ENCODE measurements around the gene REV3L. TPM values are rescaled to one million over a fixed set of nuclear protein-coding genes. Genes with fewer than 3 reads are reported as not detected.

REV3L gene
- total and polyA plus RNA-seq, 2 of the 13 experiments (the other 11 are each of a cell fraction or from before 2014, with no cell fraction given): 12.8 to 31.3 TPM

GRCh38 chr6:111487661-111488060 is 4.6 kb upstream of the REV3L start:
- ChIA-PET POLR2A (no interaction called here), CTCF (ENCODE audit: low intra/inter-chr PET ratio, low total read pairs) (no interaction called here)
- Histone ChIP-seq H3K9ac (ENCODE audit: insufficient read depth, low read depth, low read length) (no peak overlapping the region), H3K4me1 (ENCODE audit: insufficient read depth, low read length) (peaks cover 14% of the 10 kb centered on the region), H3K36me3 (replicated peaks in 1 of 2; ENCODE audit: control insufficient read depth in 1 of 2, insufficient read depth in 2 of 2, low read length in 2 of 2) (peaks cover 0 to 4% of the 10 kb centered on the region in 2 experiments; a peak in 1 of 5 replicates), H2AFZ (ENCODE audit: low read length) (no peak overlapping the region), H3K27me3 (ENCODE audit: control insufficient read depth in 1 of 2, insufficient read depth in 2 of 2, low read length in 2 of 2) (no peaks in the 10 kb centered on the region), H4K20me1 (ENCODE audit: insufficient read depth, low read length) (no peaks in the 10 kb centered on the region), H3K4me3 (replicated peaks in 1 of 3; ENCODE audit: insufficient read depth in 1 of 3, low read depth in 2 of 3, low read length in 3 of 3) (no peak overlapping the region), H3K4me2 (ENCODE audit: low read depth, low read length) (no peak overlapping the region), H3K79me2 (ENCODE audit: insufficient read depth, low read length) (peaks cover 56% of the 10 kb centered on the region), H3K9me3 (ENCODE audit: low read length) (no peaks in the 10 kb centered on the region), H3K27ac (ENCODE audit: extremely low read length, insufficient read depth, low read length) (no peak overlapping the region)
- in situ Hi-C loops (cut with HindIII; ENCODE audit: extremely low pct_ligation_motif_present, low pct_unique_long_range_greater_than_20kb): no loop called here
- ATAC-seq (no peak), FAIRE-seq (no peak), DNase-seq (ENCODE audit: low spot score) (no peak)
- no TSS peak for BruUV-seq (replicated peaks)
- WGBS (ENCODE audit: low lambda C conversion rate): 93% methylated on average over 1 of the region's 1 CpG
- TF ChIP-seq HOMEZ (CRISPR knock-in tag; IDR thresholded peaks at IDR 0.05; ENCODE audit: low read depth): no peak
- no peak for TF ChIP-seq GRHL1 (CRISPR knock-in tag; conservative IDR thresholded peaks at IDR 0.05)
- TF ChIP-seq CEBPB (IDR thresholded peaks at IDR 0.05; ENCODE audit: borderline replicate concordance, low read depth, low read length): peak; percentile 54; the same call in 1 of the 2 replicates
- intact Hi-C loops (cut with micrococcal nuclease; ENCODE audit: unreplicated experiment): no loop called here

- peaks cover 0 to 1% of the 10 kb centered on the region in 2 experiments; a peak in 1 of 5 replicates for H3K27me3 ChIP-seq (ENCODE audit: control insufficient read depth in 1 of 2, insufficient read depth in 2 of 2, low read length in 2 of 2)
- BruUV-seq (replicated peaks): no TSS peak
- FAIRE-seq (no peak), DNase-seq (ENCODE audit: low spot score) (no peak), ATAC-seq (no peak)
- no peak overlapping the region for H3K4me3 ChIP-seq (replicated peaks in 1 of 3; ENCODE audit: insufficient read depth in 1 of 3, low read depth in 2 of 3, low read length in 3 of 3)
- 100% methylated on average over 1 of the region's 1 CpG for WGBS (ENCODE audit: low lambda C conversion rate)
- ChIA-PET POLR2A (no interaction called here), CTCF (ENCODE audit: low intra/inter-chr PET ratio, low total read pairs) (no interaction called here)
- peaks cover 56% of the 10 kb centered on the region for H3K79me2 ChIP-seq (ENCODE audit: insufficient read depth, low read length)
- H3K4me2 ChIP-seq (ENCODE audit: low read depth, low read length): no peak overlapping the region
- no peak overlapping the region for H3K27ac ChIP-seq (ENCODE audit: extremely low read length, insufficient read depth, low read length)
- no peaks in the 10 kb centered on the region for H3K9me3 ChIP-seq (ENCODE audit: low read length)
- no peaks in the 10 kb centered on the region; the same call in 1 of the 2 replicates for H4K20me1 ChIP-seq (ENCODE audit: insufficient read depth, low read length)
- intact Hi-C loops (cut with micrococcal nuclease; ENCODE audit: unreplicated experiment) (no loop called here), in situ Hi-C loops (cut with HindIII; ENCODE audit: extremely low pct_ligation_motif_present, low pct_unique_long_range_greater_than_20kb) (no loop called here)
- no peak overlapping the region for H2AFZ ChIP-seq (ENCODE audit: low read length)
- H3K36me3 ChIP-seq (replicated peaks in 1 of 2; ENCODE audit: control insufficient read depth in 1 of 2, insufficient read depth in 2 of 2, low read length in 2 of 2): peaks cover 0 to 4% of the 10 kb centered on the region in 2 experiments; a peak in 1 of 5 replicates
- no peak overlapping the region for H3K9ac ChIP-seq (ENCODE audit: insufficient read depth, low read depth, low read length)
- TF ChIP-seq ZNF136 (CRISPR knock-in tag; IDR thresholded peaks at IDR 0.05; ENCODE audit: low read depth) (no peak), ZBTB37 (CRISPR knock-in tag; IDR thresholded peaks at IDR 0.05) (no peak)
- H3K4me1 ChIP-seq (ENCODE audit: insufficient read depth, low read length): peaks cover 14% of the 10 kb centered on the region
These were observed 3.9 kb upstream of the REV3L start for GRCh38 chr6:111486921-111487320.

Measured in HepG2 (cell line).